HuH-7 (cell line): ENCODE measurements around the gene SLC16A12.
"Not testable (repeated sequence)": the region's sequence is repeated elsewhere in the genome, so short reads cannot be mapped to it uniquely, and the experiment has no call there.

Experiments
- DNase-seq: peaks from one replicate; pipeline ENCODE4 v3.0.0; 2011; ENCODE audit warnings: low spot score

The SLC16A12 gene

GRCh38 chr10:89470628-89471027 lies 64.8 kb downstream of the SLC16A12 start:
- DNase-seq = no peak

GRCh38 chr10:89469517-89469916 lies 65.9 kb downstream of the SLC16A12 start:
- DNase-seq = no peak

DNA sequence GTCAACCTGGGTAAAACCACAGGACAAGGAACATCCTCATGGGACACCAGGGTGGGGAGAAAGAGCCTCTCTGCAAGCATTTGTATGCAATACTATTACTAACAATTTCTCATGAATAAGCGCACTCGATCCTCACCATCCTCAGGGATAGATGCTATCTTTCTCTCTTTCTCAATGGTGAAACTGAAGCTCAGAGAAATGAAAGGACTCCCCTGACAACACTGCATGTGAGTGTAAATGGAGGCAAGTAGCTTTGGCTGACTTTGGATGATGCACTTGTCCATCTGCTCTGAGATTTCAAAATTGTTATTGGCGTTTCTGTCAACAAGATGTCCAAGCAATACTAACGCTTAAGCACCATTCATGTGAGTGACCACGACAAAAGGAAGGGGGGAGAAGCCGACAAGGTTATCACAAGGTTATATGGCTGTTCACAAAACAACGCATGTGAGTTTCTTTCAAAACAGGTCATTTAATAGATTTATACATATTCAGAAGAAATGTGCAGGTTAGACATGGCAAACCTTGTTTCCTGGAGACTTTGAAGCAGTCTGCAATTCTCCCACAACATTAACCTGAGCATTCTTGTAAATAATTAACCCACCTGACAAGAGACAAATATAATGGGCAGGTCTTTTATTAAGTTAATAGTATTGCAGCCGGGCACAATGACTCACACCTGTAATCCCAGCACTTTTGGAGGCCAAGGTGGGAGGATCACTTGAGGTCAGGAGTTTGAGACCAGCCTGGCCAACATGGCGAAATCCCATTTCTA lies 67.0 kb downstream of the SLC16A12 start:
- DNase-seq = no peak

DNA sequence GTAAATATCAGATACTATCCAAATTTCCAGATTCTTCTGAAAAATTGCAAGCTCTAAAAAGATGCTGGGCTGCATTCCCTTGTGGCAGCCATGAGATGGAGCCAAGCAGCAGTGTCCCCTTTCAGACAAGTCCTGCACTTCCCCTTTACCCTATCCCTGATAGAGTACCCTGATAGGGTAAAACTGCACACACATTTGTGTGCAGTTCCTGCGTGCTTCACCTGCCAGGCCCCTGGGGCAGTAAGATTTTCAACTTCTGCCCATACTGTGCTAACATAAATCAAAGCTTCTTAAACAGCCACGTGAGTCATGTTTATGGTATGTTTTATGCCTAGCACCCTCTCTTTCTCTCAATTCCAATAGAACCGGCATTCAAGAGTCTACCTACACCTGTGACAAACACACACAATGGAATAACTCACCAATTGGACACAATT lies 68.8 kb downstream of the SLC16A12 start:
- DNase-seq = peak; percentile 9

- no peak for DNase-seq
Measured at GRCh38 chr10:89465196-89465595, 70.2 kb downstream of the SLC16A12 start.

GRCh38 chr10:89463846-89464537 lies 71.4 kb downstream of the SLC16A12 start:
- DNase-seq = no peak

DNA sequence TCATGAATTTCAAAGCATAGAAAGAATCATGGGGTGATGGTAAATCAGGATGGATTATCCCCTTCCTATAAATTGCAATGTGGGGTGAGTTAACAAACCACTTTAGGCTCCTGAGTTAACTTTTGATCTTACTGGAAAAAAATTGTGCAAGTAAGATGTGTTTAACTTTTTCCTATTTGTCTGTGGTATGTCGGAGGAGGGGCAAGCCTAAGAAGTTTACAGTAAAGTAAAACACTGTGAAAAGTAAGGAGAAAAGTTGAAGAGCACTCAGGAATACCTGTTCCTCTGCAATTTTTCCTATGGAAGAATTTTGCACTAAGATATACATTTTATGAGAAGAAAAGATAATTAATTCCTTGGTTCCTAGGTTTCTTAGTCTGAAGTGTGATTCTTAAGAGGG lies 76.6 kb downstream of the SLC16A12 start:
- no peak for DNase-seq

- no peak for DNase-seq
Measured at GRCh38 chr10:89458291-89458690, 77.1 kb downstream of the SLC16A12 start.

GRCh38 chr10:89454561-89455347 lies 80.6 kb downstream of the SLC16A12 start:
- no peak for DNase-seq

- no peak for DNase-seq
Measured at GRCh38 chr10:89452193-89452592, 83.2 kb downstream of the SLC16A12 start.

GRCh38 chr10:89450901-89451300 lies 84.5 kb downstream of the SLC16A12 start:
- no peak for DNase-seq

GRCh38 chr10:89444819-89445218 lies 90.6 kb downstream of the SLC16A12 start:
- not testable (repeated sequence) for DNase-seq

DNA sequence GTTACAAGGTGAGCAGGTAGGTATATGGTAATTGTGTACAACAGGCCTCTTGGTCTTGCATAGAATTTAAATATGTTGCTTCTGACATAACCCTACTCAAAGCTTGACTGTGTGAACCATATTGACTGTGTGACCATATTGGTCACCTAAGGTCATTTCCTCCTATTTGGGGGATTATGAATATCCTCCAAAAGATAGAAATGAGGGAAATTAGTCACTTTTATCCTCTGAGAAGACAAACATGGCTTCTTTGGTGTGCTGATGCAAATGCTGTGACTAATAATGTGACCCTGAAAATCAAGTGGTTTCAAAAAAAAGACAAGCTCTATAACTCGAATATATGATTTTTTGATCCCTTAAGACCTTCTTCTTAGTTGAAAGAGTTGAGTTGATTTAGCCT lies 93.1 kb downstream of the SLC16A12 start:
- no peak for DNase-seq

GRCh38 chr10:89440226-89441009 lies 95.0 kb downstream of the SLC16A12 start:
- DNase-seq = no peak

GRCh38 chr10:89438525-89438924 lies 96.9 kb downstream of the SLC16A12 start:
- no peak for DNase-seq

DNA sequence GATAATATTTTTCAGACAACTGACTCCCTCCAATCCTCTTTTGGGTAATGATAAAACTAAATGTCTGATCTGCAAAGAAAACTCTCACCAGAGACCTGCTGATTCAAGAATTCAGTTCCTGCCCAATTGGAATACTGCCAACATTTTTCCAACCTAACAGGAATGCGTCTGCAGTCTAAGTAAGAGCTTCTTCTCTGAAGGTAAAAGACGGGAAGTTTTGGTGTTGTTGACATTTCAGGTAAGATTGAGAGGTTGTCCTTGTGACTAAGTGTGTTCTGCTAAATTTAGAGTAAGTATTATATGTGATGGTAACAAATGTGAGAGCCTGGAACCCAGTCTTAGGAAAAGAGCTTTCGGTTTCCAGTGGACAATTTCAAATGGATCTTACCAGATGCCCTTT lies 103.4 kb downstream of the SLC16A12 start:
- DNase-seq = no peak

GRCh38 chr10:89428877-89429276 lies 106.5 kb downstream of the SLC16A12 start:
- no peak for DNase-seq

DNA sequence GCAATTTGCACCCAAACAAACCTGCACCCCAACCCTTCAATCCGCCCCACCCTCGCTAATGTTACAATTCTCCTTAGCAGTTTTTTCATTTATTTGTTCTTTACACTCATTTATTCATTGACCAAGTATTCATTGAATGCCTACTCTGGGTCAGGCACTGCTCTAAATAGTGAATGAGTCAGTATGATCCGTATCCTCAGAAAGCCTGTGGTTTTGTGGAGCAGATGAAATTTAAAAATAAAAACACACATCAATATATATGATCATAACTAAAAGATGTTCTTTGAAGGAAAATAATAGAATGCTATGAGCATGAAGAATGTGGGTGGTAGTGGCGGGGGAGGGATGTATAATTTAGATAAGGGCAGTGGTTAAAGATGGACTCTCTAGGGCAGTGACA lies 107.8 kb downstream of the SLC16A12 start:
- DNase-seq = no peak

GRCh38 chr10:89426230-89426868 lies 109.0 kb downstream of the SLC16A12 start:
- DNase-seq = peak; percentile 37

DNA sequence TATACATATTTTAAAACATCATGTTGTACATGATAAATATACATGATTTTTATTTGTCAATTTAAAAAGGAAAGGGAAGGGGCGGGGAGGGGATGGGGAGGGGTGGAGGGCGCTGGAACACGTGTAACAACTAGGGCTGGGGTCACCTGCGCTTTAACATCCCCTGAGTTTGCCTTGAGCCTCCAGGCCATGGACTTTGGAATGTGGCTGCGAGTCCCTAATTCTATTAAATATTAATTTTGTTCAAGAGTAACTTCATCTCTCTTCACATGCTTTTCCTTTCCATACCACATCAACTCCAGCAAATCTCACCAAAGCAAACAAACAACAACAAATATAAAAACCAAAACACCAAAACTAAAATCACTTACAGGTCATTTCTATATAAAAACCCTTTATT lies 110.4 kb downstream of the SLC16A12 start:
- DNase-seq = no peak

DNA sequence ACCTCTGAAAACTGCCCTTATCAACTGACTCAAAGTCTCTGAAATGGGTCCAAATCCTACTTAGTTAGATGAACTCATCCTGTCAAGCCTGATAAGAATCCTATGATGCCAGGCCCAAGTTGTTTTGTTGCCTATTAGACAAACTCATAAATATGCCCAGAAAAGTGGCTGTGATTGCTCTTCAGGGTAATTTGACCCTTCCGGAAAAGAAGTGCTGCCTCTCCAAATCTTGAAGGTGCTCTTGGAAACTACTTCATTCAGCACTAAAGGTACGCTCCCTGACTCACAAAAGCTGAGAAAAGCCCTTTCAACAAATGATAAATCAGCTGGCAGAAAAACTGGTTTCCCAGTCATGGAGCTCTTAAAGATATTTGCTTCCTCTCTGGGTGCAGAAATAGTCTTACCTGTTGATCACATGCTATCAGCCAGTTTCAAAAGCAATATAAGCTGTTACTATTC lies 114.3 kb downstream of the SLC16A12 start:
- no peak for DNase-seq
